H1 (cell line): Measurements from ENCODE around the gene TMEM128. TPM values are rescaled to one million over a fixed set of nuclear protein-coding genes. Genes with fewer than 3 reads are reported as not detected.
"Not testable (repeated sequence)": the region's sequence is repeated elsewhere in the genome, so short reads cannot be mapped to it uniquely, and the experiment has no call there.

Source experiments
- CTCF ChIA-PET: fragments of 300-600 bp; sonication (Branson Sonifier 250); formaldehyde crosslinking; loops from one replicate; lab custom pipeline; 2021; ENCODE audit not compliant: partially characterized antibody; lab: Charles Lee
- POLR2A ChIA-PET: fragments of 300-600 bp; sonication (Branson Sonifier 250); formaldehyde crosslinking; loops from one replicate; lab custom pipeline; 2021; ENCODE audit warnings: inconsistent platforms; ENCODE audit not compliant: partially characterized antibody; lab: Charles Lee
- DNase-seq, 2 experiments: peaks; one replicate each; pipeline versions ENCODE4 v3.0.0 to v3.0.0-alpha.2; 2010 to 2022; ENCODE audit warnings: low spot score in 2 of 2, low read depth in 1 of 2, mixed read lengths in 1 of 2
- FAIRE-seq: peaks from 2 replicates; lab custom pipeline; 2011; peaks lifted over from hg19 to GRCh38; lab: Jason Lieb, UNC
- H2AFZ ChIP-seq: 2 replicates; pipeline ENCODE4 v1.8.1; 2012; ENCODE audit warnings: low read length, inconsistent platforms
- H2AK5ac ChIP-seq: 2 replicates; pipeline ENCODE4 v1.6.1; 2013; ENCODE audit warnings: low read depth, low read length
- H2BK120ac ChIP-seq: replicated peaks from 2 replicates; pipeline ENCODE3; 2013; ENCODE audit warnings: low read depth, low read length, inconsistent platforms
- H2BK12ac ChIP-seq: 2 replicates; pipeline ENCODE4 v1.6.1; 2013; ENCODE audit warnings: low read depth, low read length
- H2BK15ac ChIP-seq: 2 replicates; pipeline ENCODE4 v1.6.1; 2013; ENCODE audit warnings: low read length
- H2BK20ac ChIP-seq: 2 replicates; pipeline ENCODE4 v1.6.1; 2013; ENCODE audit warnings: low read length
- H2BK5ac ChIP-seq: 2 replicates; pipeline ENCODE4 v1.6.1; 2013; ENCODE audit warnings: low read depth, low read length
- H3K14ac ChIP-seq: 2 replicates; pipeline ENCODE4 v1.6.1; 2013; ENCODE audit warnings: inconsistent platforms; ENCODE audit not compliant: insufficient read length
- H3K18ac ChIP-seq: 2 replicates; pipeline ENCODE4 v1.6.1; 2013; ENCODE audit warnings: low read length; ENCODE audit errors: extremely low read depth
- H3K23ac ChIP-seq: 2 replicates; pipeline ENCODE4 v1.6.1; 2013; ENCODE audit warnings: inconsistent platforms; ENCODE audit not compliant: insufficient read length
- H3K23me2 ChIP-seq: 2 replicates; pipeline ENCODE4 v1.6.1; 2013; ENCODE audit warnings: low read depth, low read length
- H3K27ac ChIP-seq: 2 replicates; pipeline ENCODE4 v1.6.1; 2011; ENCODE audit warnings: low read depth, low read length, inconsistent platforms
- H3K27me3 ChIP-seq, 4 experiments: replicated peaks in 1 of 4; 1 replicate in 1 of 4; 2 replicates in 3 of 4; pipeline versions ENCODE4 v1.6.1 to v1.8.1; 2011 to 2013; ENCODE audit warnings: low read length in 3 of 4, mild to moderate bottlenecking in 3 of 4, inconsistent platforms in 2 of 4, mixed read lengths in 2 of 4, moderate library complexity in 1 of 4; ENCODE audit not compliant: control insufficient read depth in 3 of 4, insufficient read depth in 3 of 4; ENCODE audit errors: extremely low read depth in 1 of 4
- H3K36me3 ChIP-seq, 4 experiments: 2 replicates each; pipeline versions ENCODE4 v1.6.1 to v1.8.1; 2011 to 2013; ENCODE audit warnings: mild to moderate bottlenecking in 4 of 4, low read length in 3 of 4, moderate library complexity in 2 of 4, control low read depth in 1 of 4, inconsistent platforms in 1 of 4; ENCODE audit not compliant: insufficient read depth in 4 of 4, control insufficient read depth in 2 of 4
- H3K4ac ChIP-seq: replicated peaks from 2 replicates; pipeline ENCODE3; 2013; ENCODE audit warnings: low read length, low read depth, mixed read lengths, inconsistent platforms; ENCODE audit not compliant: insufficient read length
- H3K4me1 ChIP-seq, 4 experiments: replicated peaks in 1 of 4; 1 replicate in 1 of 4; 2 replicates in 3 of 4; pipeline versions ENCODE4 v1.6.1 to v1.8.1; 2011 to 2013; ENCODE audit warnings: low read length in 3 of 4, inconsistent platforms in 2 of 4, mixed read lengths in 1 of 4; ENCODE audit not compliant: insufficient read depth in 4 of 4, control insufficient read depth in 3 of 4
- H3K4me2 ChIP-seq, 2 experiments: 2 replicates each; pipeline versions ENCODE4 v1.6.1 to v1.8.1; 2011 to 2013; ENCODE audit warnings: low read depth in 2 of 2, low read length in 2 of 2, control low read depth in 1 of 2, inconsistent platforms in 1 of 2, mild to moderate bottlenecking in 1 of 2; ENCODE audit not compliant: insufficient read depth in 1 of 2
- H3K4me3 ChIP-seq, 4 experiments: fragments of 200-600, 300-600 bp in 1 of 4; sonication (generic), shearing (Covaris generic), sonication (Bioruptor Twin) in 1 of 4; 2 replicates each; pipeline versions ENCODE4 v1.5.1 to v1.8.1; 2011 to 2016; ENCODE audit warnings: low read length in 4 of 4, low read depth in 3 of 4, control low read depth in 2 of 4, inconsistent platforms in 2 of 4, mild to moderate bottlenecking in 2 of 4, mixed read lengths in 1 of 4, moderate library complexity in 1 of 4; ENCODE audit not compliant: insufficient read depth in 2 of 4; ENCODE audit errors: extremely low read depth in 1 of 4
- H3K56ac ChIP-seq: replicated peaks from 2 replicates; pipeline ENCODE3; 2013; ENCODE audit warnings: low read depth, mild to moderate bottlenecking, mixed read lengths, low read length, inconsistent platforms; ENCODE audit not compliant: insufficient read length
- H3K79me1 ChIP-seq: 2 replicates; pipeline ENCODE4 v1.6.1; 2013; ENCODE audit warnings: low read depth, low read length, control low read depth
- H3K79me2 ChIP-seq, 2 experiments: 2 replicates each; pipeline versions ENCODE4 v1.6.1 to v1.8.1; 2012 to 2013; ENCODE audit warnings: low read length in 2 of 2, mild to moderate bottlenecking in 2 of 2, inconsistent platforms in 1 of 2; ENCODE audit not compliant: insufficient read depth in 2 of 2, control insufficient read depth in 1 of 2
- H3K9ac ChIP-seq, 4 experiments: replicated peaks in 1 of 4; 1 replicate in 1 of 4; 2 replicates in 3 of 4; pipeline versions ENCODE4 v1.6.1 to v1.8.1; 2011 to 2013; ENCODE audit warnings: low read depth in 3 of 4, low read length in 3 of 4, control low read depth in 2 of 4, mild to moderate bottlenecking in 2 of 4, moderate library complexity in 2 of 4, inconsistent platforms in 1 of 4; ENCODE audit errors: extremely low read depth in 1 of 4
- H3K9me3 ChIP-seq, 2 experiments: 2 replicates each; pipeline versions ENCODE4 v1.6.1 to v1.8.1; 2012 to 2013; ENCODE audit warnings: mild to moderate bottlenecking in 2 of 2, moderate library complexity in 2 of 2, control low read depth in 1 of 2, inconsistent platforms in 1 of 2, low read depth in 1 of 2, low read length in 1 of 2, mixed read lengths in 1 of 2; ENCODE audit not compliant: insufficient read depth in 2 of 2
- H4K20me1 ChIP-seq, 2 experiments: replicated peaks in 1 of 2; 2 replicates each; pipeline versions ENCODE3 to v1.8.1; 2011 to 2013; ENCODE audit warnings: inconsistent platforms in 2 of 2, low read length in 2 of 2, mild to moderate bottlenecking in 1 of 2; ENCODE audit not compliant: insufficient read depth in 2 of 2, control insufficient read depth in 1 of 2
- H4K5ac ChIP-seq: 2 replicates; pipeline ENCODE4 v1.6.1; 2013; ENCODE audit warnings: low read length, low read depth, mixed read lengths, inconsistent platforms; ENCODE audit not compliant: insufficient read length
- H4K8ac ChIP-seq: 2 replicates; pipeline ENCODE4 v1.8.0; 2013; ENCODE audit warnings: mild to moderate bottlenecking, moderate library complexity, low read length, inconsistent platforms; ENCODE audit not compliant: insufficient read depth; ENCODE audit errors: extremely low read depth
- H4K91ac ChIP-seq: replicated peaks from 2 replicates; pipeline ENCODE3; 2013; ENCODE audit warnings: low read length, mixed read lengths, inconsistent platforms; ENCODE audit not compliant: insufficient read length
- WGBS, 2 experiments: shearing (Covaris generic) in 1 of 2; methylation state at CpG; one replicate each; pipeline versions ENCODE4 v1.1.6 to v1.1.7; 2013 to 2015; ENCODE audit warnings: low lambda C conversion rate in 2 of 2, mixed read lengths in 2 of 2, inconsistent platforms in 1 of 2, low coverage in 1 of 2, missing lambda C conversion rate in 1 of 2; ENCODE audit not compliant: insufficient replicate concordance in 2 of 2, insufficient coverage in 1 of 2, insufficient read length in 1 of 2; ENCODE audit errors: extremely low coverage in 1 of 2, missing lambda C conversion rate in 1 of 2; 5-methylcytosine and 5-hydroxymethylcytosine counted together
- polyA plus RNA-seq, 7 experiments: library from polyadenylated mRNA; depleted of rRNA in 3 of 7; stranded (reverse) in 5 of 7; unstranded in 2 of 7; fragments of >200 nt in 5 of 7; fragments of 200-250 nt in 2 of 7; gene quantifications; 1 replicate in 5 of 7; 2 replicates in 1 of 7; 4 replicates in 1 of 7; pipeline versions ENCODE4 v1.2.1 to v1.2.3, GENCODE V29; 2011 to 2013; ENCODE audit warnings: missing spikeins in 2 of 7, mixed read lengths in 2 of 7
- total RNA-seq: library from RNA; stranded (reverse); fragmentation: NEBNext Ultra II Directional; extraction: Animal tissue kit (Norgen Biotek cat#: 25700); gene quantifications from 2 replicates; pipeline ENCODE4 v1.2.1, GENCODE V29; 2021

Gene TMEM128
- total and polyA plus RNA-seq, 2 of the 8 experiments (the other 6 are each of a cell fraction or from before 2014, with no cell fraction given) = 17.7 to 33.6 TPM

DNA sequence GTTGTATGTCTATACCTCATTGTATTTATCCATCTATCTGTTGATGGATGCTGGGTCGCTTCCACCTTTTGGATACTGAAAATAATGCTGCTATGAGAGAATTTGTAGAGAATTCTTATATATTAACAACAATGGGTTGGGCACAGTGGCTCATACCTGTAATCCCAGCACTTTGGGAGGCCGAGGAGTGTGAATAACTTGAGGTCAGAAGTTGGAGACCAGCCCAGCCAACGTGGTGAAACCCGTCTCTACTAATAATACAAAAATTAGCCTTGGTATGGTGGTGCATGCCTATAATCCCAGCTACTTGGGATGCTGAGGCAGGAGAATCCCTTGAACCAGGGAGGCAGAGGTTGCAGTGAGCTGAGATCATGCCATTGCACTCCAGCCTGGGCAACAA is 34.3 kb downstream of the TMEM128 start:
- H3K27ac ChIP-seq, H2BK15ac ChIP-seq, H4K8ac ChIP-seq, H2BK20ac ChIP-seq, H3K9ac ChIP-seq, H3K27me3 ChIP-seq, H2AFZ ChIP-seq, H2BK5ac ChIP-seq, H4K5ac ChIP-seq, H3K79me1 ChIP-seq, H3K18ac ChIP-seq, DNase-seq, H3K9me3 ChIP-seq, H3K56ac ChIP-seq, H3K4me3 ChIP-seq, H3K4me2 ChIP-seq, H2AK5ac ChIP-seq, H3K23ac ChIP-seq, H3K14ac ChIP-seq, FAIRE-seq, H3K23me2 ChIP-seq, H3K4me1 ChIP-seq, H3K79me2 ChIP-seq, CTCF ChIA-PET, H2BK12ac ChIP-seq, POLR2A ChIA-PET, H3K36me3 ChIP-seq, H4K91ac ChIP-seq, H4K20me1 ChIP-seq, H3K4ac ChIP-seq, H2BK120ac ChIP-seq: not testable (repeated sequence)
- WGBS, 2 experiments = 74% methylated on average over 4 of the region's 4 CpGs; no CpG with 5 or more reads in 1 of the 2 experiments
